K562 treated with DMSO at 1 percent for 24 hours (cell line): ENCODE results near the gene MEST. TPM values are rescaled to one million over a fixed set of nuclear protein-coding genes. Genes with fewer than 3 reads are reported as not detected.

ENCODE experiments used
- total RNA-seq: library from RNA; unstranded; fragments of 300-600 nt; gene quantifications from 2 replicates; pipeline ENCODE4 v1.2.3, GENCODE V29; 2022; ENCODE audit warnings: low read depth; ENCODE audit not compliant: insufficient read depth

The MEST gene
- 0.57 TPM in 1 of 2 replicates, not detected in the other for total RNA-seq

GRCh38 chr7:130491841-130492522, at the start of gene MEST:
MEST (plus strand) TSS chr7:130492085; CDS start chr7:130492314, 229 bp downstream.

Other genes with a start within 250 kb of the MEST start
- not detected in 2 replicates for gene CPA2, start 225.2 kb upstream of the MEST start, total RNA-seq
- gene CPA4, start 198.9 kb upstream of the MEST start, total RNA-seq: not detected in 2 replicates
- gene CPA5, start 147.3 kb upstream of the MEST start, total RNA-seq: 6.8 and 8.7 TPM in 2 replicates
- gene CPA1, start 111.6 kb upstream of the MEST start, total RNA-seq: not detected in 2 replicates
- 3.3 and 4.4 TPM in 2 replicates for gene CEP41, start 51.1 kb upstream of the MEST start, total RNA-seq
- 26.0 and 32.5 TPM in 2 replicates for gene COPG2, start 176.7 kb downstream of the MEST start, total RNA-seq
- not detected in 2 replicates for gene TSGA13, start 194.5 kb downstream of the MEST start, total RNA-seq
- not detected in 2 replicates for gene KLF14, start 242.1 kb downstream of the MEST start, total RNA-seq